ENCODE measurements around the gene RAB20.
A peak's percentile ranks its signal among the peaks of the same experiment; 100 is the strongest.

Gene RAB20

GRCh38 chr13:110600261-110600819, 38.8 kb upstream of the RAB20 start:
- TF ChIP-seq NFIC (IDR thresholded peaks at IDR 0.05) = no peak
- no peak for TF ChIP-seq TCF12 (IDR thresholded peaks at IDR 0.05; ENCODE audit: low read depth)
- no peak for TF ChIP-seq CEBPB (IDR thresholded peaks at IDR 0.05)
- no peak for TF ChIP-seq CREB1 (IDR thresholded peaks at IDR 0.05; ENCODE audit: low read depth)

DNA sequence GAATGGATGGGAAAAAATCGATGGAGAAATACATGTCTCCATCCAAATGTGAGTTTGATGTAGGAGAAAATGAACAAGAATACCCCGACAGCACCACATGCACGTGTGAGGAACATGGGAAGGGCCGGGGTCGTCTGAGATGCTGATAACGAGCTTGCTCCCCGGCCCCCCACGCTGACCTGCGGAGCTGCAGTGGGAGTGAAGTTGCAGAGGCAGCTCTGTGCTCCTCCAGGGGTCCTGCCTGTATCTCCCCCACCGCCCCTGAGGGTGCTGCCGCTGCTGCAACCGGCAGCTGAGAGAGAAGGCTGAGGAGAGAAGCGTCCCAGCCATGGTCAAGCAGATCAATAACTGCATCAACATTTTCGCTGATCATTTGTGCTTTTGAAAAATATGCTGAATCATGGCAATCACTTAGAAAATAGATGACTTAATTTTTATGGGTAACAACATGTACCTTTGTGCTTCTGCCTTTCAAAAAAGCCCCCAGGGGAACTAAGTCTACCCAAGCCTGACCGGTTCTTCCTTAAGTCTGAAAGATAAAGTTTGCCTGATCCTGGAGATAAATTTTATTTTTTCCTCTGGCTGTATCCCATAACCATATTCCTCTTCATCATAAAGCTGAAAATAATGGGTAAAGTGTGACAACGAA, 35.6 kb upstream of the RAB20 start:
- TF ChIP-seq REST (IDR thresholded peaks at IDR 0.05; ENCODE audit: low read depth) (no peak), TCF12 (IDR thresholded peaks at IDR 0.05; ENCODE audit: low read depth) (no peak), TAF1 (IDR thresholded peaks at IDR 0.05; ENCODE audit: low read depth) (no peak), EP300 (IDR thresholded peaks at IDR 0.05; ENCODE audit: borderline replicate concordance) (no peak), TEAD4 (IDR thresholded peaks at IDR 0.05) (no peak), NFIC (IDR thresholded peaks at IDR 0.05) (no peak), CEBPB (IDR thresholded peaks at IDR 0.05) (no peak), MAX (IDR thresholded peaks at IDR 0.05) (no peak), USF1 (IDR thresholded peaks at IDR 0.05) (no peak), CREB1 (IDR thresholded peaks at IDR 0.05; ENCODE audit: low read depth) (no peak), ZBTB7A (IDR thresholded peaks at IDR 0.05; ENCODE audit: low read depth) (no peak), YY1 (IDR thresholded peaks at IDR 0.05; ENCODE audit: low read depth) (no peak), EGR1 (IDR thresholded peaks at IDR 0.05) (no peak), RAD21 (IDR thresholded peaks at IDR 0.05; ENCODE audit: low read depth) (no peak), FOXM1 (IDR thresholded peaks at IDR 0.05; ENCODE audit: borderline replicate concordance, low read depth) (no peak)

- TF ChIP-seq CEBPB (IDR thresholded peaks at IDR 0.05) = peak; percentile 23; the same call in 1 of the 2 replicates
- TF ChIP-seq EGR1 (IDR thresholded peaks at IDR 0.05) = no peak
- TF ChIP-seq TAF1 (IDR thresholded peaks at IDR 0.05; ENCODE audit: low read depth) = no peak
- TF ChIP-seq RAD21 (IDR thresholded peaks at IDR 0.05; ENCODE audit: low read depth) = peak; percentile 83
- TF ChIP-seq YY1 (IDR thresholded peaks at IDR 0.05; ENCODE audit: low read depth) = no peak
- no peak for TF ChIP-seq USF1 (IDR thresholded peaks at IDR 0.05)
- no peak for TF ChIP-seq EP300 (IDR thresholded peaks at IDR 0.05; ENCODE audit: borderline replicate concordance)
- TF ChIP-seq FOXM1 (IDR thresholded peaks at IDR 0.05; ENCODE audit: borderline replicate concordance, low read depth) = no peak
- no peak for TF ChIP-seq ZBTB7A (IDR thresholded peaks at IDR 0.05; ENCODE audit: low read depth)
- no peak for TF ChIP-seq TEAD4 (IDR thresholded peaks at IDR 0.05)
Measured at GRCh38 chr13:110593430-110594130, 32.1 kb upstream of the RAB20 start.

DNA sequence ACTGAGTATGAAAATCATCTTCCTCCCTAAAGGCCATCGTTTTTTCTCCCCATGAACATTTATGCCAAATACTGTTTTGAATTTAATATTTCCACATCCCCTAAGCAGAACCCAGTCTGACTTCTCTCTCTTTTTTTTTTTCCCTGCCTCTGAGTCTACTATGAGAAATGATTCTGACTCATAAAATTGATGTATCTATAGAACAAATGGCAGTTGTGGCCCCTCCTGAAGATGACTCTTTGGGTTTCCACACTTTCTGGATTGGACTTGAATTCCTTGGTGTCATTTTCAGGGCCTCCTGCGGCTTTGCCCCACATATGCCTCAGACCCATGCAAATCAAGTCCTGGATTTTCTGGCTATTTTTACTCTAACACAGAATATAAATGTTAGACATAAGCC, 31.1 kb upstream of the RAB20 start:
- TF ChIP-seq NFIC (IDR thresholded peaks at IDR 0.05) = no peak
- TF ChIP-seq TEAD4 (IDR thresholded peaks at IDR 0.05) = no peak

DNA sequence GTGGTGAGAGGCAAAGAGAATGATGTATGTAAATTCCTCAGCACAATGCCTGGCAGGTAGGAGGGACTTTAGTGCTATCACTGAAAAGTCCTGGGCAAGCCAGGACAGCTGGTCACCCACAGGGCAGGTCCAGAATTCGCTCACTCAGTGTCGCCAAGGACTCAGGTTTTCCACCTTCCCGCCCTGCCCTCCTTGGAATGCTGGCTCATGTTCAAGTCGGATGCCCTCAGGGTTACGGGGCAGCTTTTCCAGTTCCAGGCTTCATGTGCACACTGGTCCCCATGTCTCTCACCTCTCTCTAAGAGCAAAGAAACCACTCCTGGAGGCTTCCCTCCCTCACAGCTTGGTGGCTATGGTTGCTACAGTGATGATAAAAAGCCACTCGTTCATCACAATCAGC, 29.1 kb upstream of the RAB20 start:
- no peak for TF ChIP-seq YY1 (IDR thresholded peaks at IDR 0.05; ENCODE audit: low read depth)
- 0 out of 2 replicates have a peak, but pooled peaks have one; percentile 13 for TF ChIP-seq RAD21 (IDR thresholded peaks at IDR 0.05; ENCODE audit: low read depth)
- TF ChIP-seq MAX (IDR thresholded peaks at IDR 0.05) = peak; percentile 43; the same call in 1 of the 2 replicates
- TF ChIP-seq NFIC (IDR thresholded peaks at IDR 0.05) = peak; percentile 87
- 0 out of 2 replicates have a peak, but pooled peaks have one; percentile 55 for TF ChIP-seq TCF12 (IDR thresholded peaks at IDR 0.05; ENCODE audit: low read depth)
- TF ChIP-seq FOXM1 (IDR thresholded peaks at IDR 0.05; ENCODE audit: borderline replicate concordance, low read depth) = no peak
- no peak for TF ChIP-seq CEBPB (IDR thresholded peaks at IDR 0.05)
- TF ChIP-seq EGR1 (IDR thresholded peaks at IDR 0.05) = no peak
- TF ChIP-seq TAF1 (IDR thresholded peaks at IDR 0.05; ENCODE audit: low read depth) = no peak
- TF ChIP-seq CREB1 (IDR thresholded peaks at IDR 0.05; ENCODE audit: low read depth) = no peak
- TF ChIP-seq USF1 (IDR thresholded peaks at IDR 0.05) = no peak
- peak; percentile 86 for TF ChIP-seq TEAD4 (IDR thresholded peaks at IDR 0.05)
- TF ChIP-seq ZBTB7A (IDR thresholded peaks at IDR 0.05; ENCODE audit: low read depth) = no peak
- no peak for TF ChIP-seq REST (IDR thresholded peaks at IDR 0.05; ENCODE audit: low read depth)
- TF ChIP-seq EP300 (IDR thresholded peaks at IDR 0.05; ENCODE audit: borderline replicate concordance) = peak; percentile 73; the same call in 1 of the 2 replicates

All from Ishikawa (cell line).